WTC11 (cell line): ENCODE results near the gene PRKAR1B. TPM values are rescaled to one million over a fixed set of nuclear protein-coding genes. Genes with fewer than 3 reads are reported as not detected.

Experiments
- ATAC-seq: fragments of 200-7000 bp; cut with Tn5 transposase; 2 replicates; pipeline ENCODE4 v1.10.0; 2021; ENCODE audit warnings: mild to moderate bottlenecking, moderate library complexity
- CTCF ChIA-PET: fragments of 300-600 bp; sonication (Branson Sonifier 250); formaldehyde crosslinking; loops from one replicate; lab custom pipeline; 2021; ENCODE audit warnings: antibody characterized with exemption; lab: Charles Lee
- POLR2A ChIA-PET: fragments of 350-600 bp; sonication (Branson Sonifier 250); formaldehyde crosslinking; loops from one replicate; lab custom pipeline; 2021; ENCODE audit warnings: antibody characterized with exemption; lab: Charles Lee
- DNase-seq: peaks from one replicate; pipeline ENCODE4 v3.0.0; 2021; ENCODE audit warnings: low spot score
- H3K27ac Mint-ChIP-seq: 2 replicates; pipeline ENCODE4 v1.8.0; 2021; ENCODE audit warnings: mixed read lengths
- H3K27me3 Mint-ChIP-seq: 2 replicates; pipeline ENCODE4 v1.8.0; 2021; ENCODE audit warnings: low read depth, mild to moderate bottlenecking, moderate library complexity, mixed read lengths
- H3K36me3 Mint-ChIP-seq: 2 replicates; pipeline ENCODE4 v1.8.0; 2021; ENCODE audit warnings: mixed read lengths
- H3K4me1 Mint-ChIP-seq: 2 replicates; pipeline ENCODE4 v1.8.0; 2022; ENCODE audit warnings: mixed read lengths
- H3K4me3 Mint-ChIP-seq: 2 replicates; pipeline ENCODE4 v1.8.0; 2021; ENCODE audit warnings: mild to moderate bottlenecking, moderate library complexity, mixed read lengths
- H3K9me3 Mint-ChIP-seq: 2 replicates; pipeline ENCODE4 v1.8.0; 2021; ENCODE audit warnings: mixed read lengths
- CREB1 ChIP-seq: sonication (generic); formaldehyde crosslinking; IDR thresholded peaks from 2 replicates; pipeline ENCODE4 v1.8.0; 2023; ENCODE audit warnings: mild to moderate bottlenecking, missing genetic modification reagents
- CTCF ChIP-seq: fragments of 200-600 bp; IDR thresholded peaks from 2 replicates; pipeline ENCODE4 v1.8.0; 2022; ENCODE audit warnings: antibody characterized with exemption
- ESRRA ChIP-seq: sonication (generic); formaldehyde crosslinking; IDR thresholded peaks from 2 replicates; pipeline ENCODE4 v1.8.1; 2022; ENCODE audit warnings: mild to moderate bottlenecking, missing genetic modification reagents, borderline replicate concordance
- GTF2I ChIP-seq: fragments of 250-450 bp; sonication (Bioruptor Pico); conservative IDR thresholded peaks from 2 replicates; pipeline ENCODE4 v1.4.0; 2021; ENCODE audit warnings: mild to moderate bottlenecking
- JAZF1 ChIP-seq: fragments of 250-450 bp; sonication (Bioruptor Pico); IDR thresholded peaks from 2 replicates; pipeline ENCODE4 v1.9.0; 2021; ENCODE audit warnings: moderate library complexity, mild to moderate bottlenecking, inconsistent platforms
- MLX ChIP-seq: sonication (generic); formaldehyde crosslinking; IDR thresholded peaks from 2 replicates; pipeline ENCODE4 v1.8.1; 2023; ENCODE audit warnings: mild to moderate bottlenecking, missing genetic modification reagents, moderate library complexity
- MYBL2 ChIP-seq: sonication (generic); formaldehyde crosslinking; IDR thresholded peaks from 2 replicates; pipeline ENCODE4 v1.8.1; 2023; ENCODE audit warnings: mild to moderate bottlenecking, moderate library complexity, missing genetic modification reagents
- NFE2L1 ChIP-seq: sonication (generic); formaldehyde crosslinking; IDR thresholded peaks from 2 replicates; pipeline ENCODE4 v1.8.1; 2023; ENCODE audit warnings: missing genetic modification reagents
- SMAD4 ChIP-seq: sonication (generic); formaldehyde crosslinking; IDR thresholded peaks from 2 replicates; pipeline ENCODE4 v1.8.0; 2022; ENCODE audit warnings: mild to moderate bottlenecking, missing genetic modification reagents
- TP53 ChIP-seq: sonication (generic); formaldehyde crosslinking; IDR thresholded peaks from 2 replicates; pipeline ENCODE4 v1.8.1; 2023; ENCODE audit warnings: mild to moderate bottlenecking, missing genetic modification reagents
- ZNF121 ChIP-seq: sonication (generic); formaldehyde crosslinking; IDR thresholded peaks from 2 replicates; pipeline ENCODE4 v1.8.0; 2023; ENCODE audit warnings: missing genetic modification reagents
- ZNF416 ChIP-seq: fragments of 250-450 bp; sonication (Bioruptor Pico); IDR thresholded peaks from 2 replicates; pipeline ENCODE4 v1.9.0; 2021; ENCODE audit warnings: mild to moderate bottlenecking, inconsistent platforms
- ZNF512 ChIP-seq: sonication (generic); formaldehyde crosslinking; IDR thresholded peaks from 2 replicates; pipeline ENCODE4 v1.8.1; 2022; ENCODE audit warnings: missing genetic modification reagents, borderline replicate concordance
- total RNA-seq: library from RNA; stranded (reverse); gene quantifications from 3 replicates; pipeline ENCODE4 v1.2.3, GENCODE V29; 2021
- TF ChIP-seq, protein P1 (sequence below): sonication (generic); formaldehyde crosslinking; IDR thresholded peaks from 2 replicates; pipeline ENCODE4 v1.8.0; 2022; ENCODE audit warnings: mild to moderate bottlenecking, missing genetic modification reagents
- TF ChIP-seq, protein P2 (sequence below): sonication (generic); formaldehyde crosslinking; IDR thresholded peaks from 2 replicates; pipeline ENCODE4 v1.8.0; 2023; ENCODE audit warnings: missing genetic modification reagents
- TF ChIP-seq, protein P3 (sequence below): sonication (generic); formaldehyde crosslinking; IDR thresholded peaks from 2 replicates; pipeline ENCODE4 v1.8.0; 2022; ENCODE audit warnings: missing genetic modification reagents

Gene PRKAR1B
- total RNA-seq, 1 experiment from 2014 or later, result 43.6 TPM

DNA sequence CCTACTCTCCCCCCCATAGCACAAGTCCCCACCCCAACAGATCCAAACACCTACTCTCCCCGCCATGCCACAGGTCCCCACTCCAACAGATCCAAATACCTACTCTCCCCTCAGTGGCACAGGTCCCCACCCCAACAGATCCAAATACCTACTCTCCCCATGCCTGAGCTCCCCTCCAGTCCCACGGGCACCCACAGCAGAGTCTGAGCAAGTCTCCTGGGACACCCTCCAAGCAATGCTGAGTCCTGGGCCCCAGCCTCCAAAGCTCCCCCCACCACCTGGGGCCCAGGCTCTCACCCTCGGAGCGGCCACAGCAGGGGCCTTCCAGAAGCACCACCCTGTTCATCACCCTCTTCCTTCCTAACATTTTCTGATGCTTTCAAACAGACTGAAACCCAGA, 64.5 kb downstream of the PRKAR1B start:
- ATAC-seq (no peak), DNase-seq (no peak)
- ChIA-PET POLR2A (no interaction called here), CTCF (no interaction called here)
- Mint-ChIP-seq H3K36me3 (peaks cover 12% of the 10 kb centered on the region), H3K27me3 (no peaks in the 10 kb centered on the region), H3K27ac (0 out of 2 replicates have a peak overlapping the region, but pooled peaks have one; percentile 8), H3K9me3 (peaks cover 4% of the 10 kb centered on the region; the same call in 1 of the 2 replicates), H3K4me3 (no peak overlapping the region), H3K4me1 (peaks cover 32% of the 10 kb centered on the region)
- no peak for TF ChIP-seq ZNF121 (CRISPR knock-in tag)
- no peak for TF ChIP-seq MLX
- TF ChIP-seq ZNF512 (CRISPR knock-in tag), result no peak
- no peak for TF ChIP-seq ZNF416 (CRISPR knock-in tag)
- TF ChIP-seq TP53, result no peak
- TF ChIP-seq GTF2I (CRISPR knock-in tag), result no peak
- no peak for TF ChIP-seq SMAD4 (CRISPR knock-in tag)
- no peak for TF ChIP-seq CREB1 (CRISPR knock-in tag)
- TF ChIP-seq, protein P1, sequence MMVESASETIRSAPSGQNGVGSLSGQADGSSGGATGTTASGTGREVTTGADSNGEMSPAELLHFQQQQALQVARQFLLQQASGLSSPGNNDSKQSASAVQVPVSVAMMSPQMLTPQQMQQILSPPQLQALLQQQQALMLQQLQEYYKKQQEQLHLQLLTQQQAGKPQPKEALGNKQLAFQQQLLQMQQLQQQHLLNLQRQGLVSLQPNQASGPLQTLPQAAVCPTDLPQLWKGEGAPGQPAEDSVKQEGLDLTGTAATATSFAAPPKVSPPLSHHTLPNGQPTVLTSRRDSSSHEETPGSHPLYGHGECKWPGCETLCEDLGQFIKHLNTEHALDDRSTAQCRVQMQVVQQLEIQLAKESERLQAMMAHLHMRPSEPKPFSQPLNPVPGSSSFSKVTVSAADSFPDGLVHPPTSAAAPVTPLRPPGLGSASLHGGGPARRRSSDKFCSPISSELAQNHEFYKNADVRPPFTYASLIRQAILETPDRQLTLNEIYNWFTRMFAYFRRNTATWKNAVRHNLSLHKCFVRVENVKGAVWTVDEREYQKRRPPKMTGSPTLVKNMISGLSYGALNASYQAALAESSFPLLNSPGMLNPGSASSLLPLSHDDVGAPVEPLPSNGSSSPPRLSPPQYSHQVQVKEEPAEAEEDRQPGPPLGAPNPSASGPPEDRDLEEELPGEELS (CRISPR knock-in tag), result no peak
- TF ChIP-seq, protein P2, sequence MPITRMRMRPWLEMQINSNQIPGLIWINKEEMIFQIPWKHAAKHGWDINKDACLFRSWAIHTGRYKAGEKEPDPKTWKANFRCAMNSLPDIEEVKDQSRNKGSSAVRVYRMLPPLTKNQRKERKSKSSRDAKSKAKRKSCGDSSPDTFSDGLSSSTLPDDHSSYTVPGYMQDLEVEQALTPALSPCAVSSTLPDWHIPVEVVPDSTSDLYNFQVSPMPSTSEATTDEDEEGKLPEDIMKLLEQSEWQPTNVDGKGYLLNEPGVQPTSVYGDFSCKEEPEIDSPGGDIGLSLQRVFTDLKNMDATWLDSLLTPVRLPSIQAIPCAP (CRISPR knock-in tag), result no peak
- no peak for TF ChIP-seq JAZF1 (CRISPR knock-in tag)
- no peak for TF ChIP-seq NFE2L1
- no peak for TF ChIP-seq MYBL2 (CRISPR knock-in tag)
- TF ChIP-seq ESRRA (CRISPR knock-in tag), result no peak
- no peak for TF ChIP-seq CTCF

- TF ChIP-seq, protein P1 (CRISPR knock-in tag), result no peak
- TF ChIP-seq, protein P3, sequence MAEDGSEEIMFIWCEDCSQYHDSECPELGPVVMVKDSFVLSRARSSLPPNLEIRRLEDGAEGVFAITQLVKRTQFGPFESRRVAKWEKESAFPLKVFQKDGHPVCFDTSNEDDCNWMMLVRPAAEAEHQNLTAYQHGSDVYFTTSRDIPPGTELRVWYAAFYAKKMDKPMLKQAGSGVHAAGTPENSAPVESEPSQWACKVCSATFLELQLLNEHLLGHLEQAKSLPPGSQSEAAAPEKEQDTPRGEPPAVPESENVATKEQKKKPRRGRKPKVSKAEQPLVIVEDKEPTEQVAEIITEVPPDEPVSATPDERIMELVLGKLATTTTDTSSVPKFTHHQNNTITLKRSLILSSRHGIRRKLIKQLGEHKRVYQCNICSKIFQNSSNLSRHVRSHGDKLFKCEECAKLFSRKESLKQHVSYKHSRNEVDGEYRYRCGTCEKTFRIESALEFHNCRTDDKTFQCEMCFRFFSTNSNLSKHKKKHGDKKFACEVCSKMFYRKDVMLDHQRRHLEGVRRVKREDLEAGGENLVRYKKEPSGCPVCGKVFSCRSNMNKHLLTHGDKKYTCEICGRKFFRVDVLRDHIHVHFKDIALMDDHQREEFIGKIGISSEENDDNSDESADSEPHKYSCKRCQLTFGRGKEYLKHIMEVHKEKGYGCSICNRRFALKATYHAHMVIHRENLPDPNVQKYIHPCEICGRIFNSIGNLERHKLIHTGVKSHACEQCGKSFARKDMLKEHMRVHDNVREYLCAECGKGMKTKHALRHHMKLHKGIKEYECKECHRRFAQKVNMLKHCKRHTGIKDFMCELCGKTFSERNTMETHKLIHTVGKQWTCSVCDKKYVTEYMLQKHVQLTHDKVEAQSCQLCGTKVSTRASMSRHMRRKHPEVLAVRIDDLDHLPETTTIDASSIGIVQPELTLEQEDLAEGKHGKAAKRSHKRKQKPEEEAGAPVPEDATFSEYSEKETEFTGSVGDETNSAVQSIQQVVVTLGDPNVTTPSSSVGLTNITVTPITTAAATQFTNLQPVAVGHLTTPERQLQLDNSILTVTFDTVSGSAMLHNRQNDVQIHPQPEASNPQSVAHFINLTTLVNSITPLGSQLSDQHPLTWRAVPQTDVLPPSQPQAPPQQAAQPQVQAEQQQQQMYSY (CRISPR knock-in tag), result peak; percentile 47; the same call in 1 of the 2 replicates
- Mint-ChIP-seq H3K4me1 (peaks cover 19% of the 10 kb centered on the region), H3K4me3 (no peak overlapping the region), H3K9me3 (peaks cover 4% of the 10 kb centered on the region; the same call in 1 of the 2 replicates), H3K27ac (no peak overlapping the region), H3K27me3 (no peaks in the 10 kb centered on the region), H3K36me3 (peaks cover 12% of the 10 kb centered on the region)
- ATAC-seq, result no peak
- POLR2A ChIA-PET, result no interaction called here
- CTCF ChIA-PET, result no interaction called here
- no peak for DNase-seq
Measured at GRCh38 chr7:659996-660395, 67.1 kb downstream of the PRKAR1B start.
